ENCODE measurements around the gene ACTC1.
"Not testable (repeated sequence)": the region's sequence is repeated elsewhere in the genome, so short reads cannot be mapped to it uniquely, and the experiment has no call there.

ACTC1 gene

DNA sequence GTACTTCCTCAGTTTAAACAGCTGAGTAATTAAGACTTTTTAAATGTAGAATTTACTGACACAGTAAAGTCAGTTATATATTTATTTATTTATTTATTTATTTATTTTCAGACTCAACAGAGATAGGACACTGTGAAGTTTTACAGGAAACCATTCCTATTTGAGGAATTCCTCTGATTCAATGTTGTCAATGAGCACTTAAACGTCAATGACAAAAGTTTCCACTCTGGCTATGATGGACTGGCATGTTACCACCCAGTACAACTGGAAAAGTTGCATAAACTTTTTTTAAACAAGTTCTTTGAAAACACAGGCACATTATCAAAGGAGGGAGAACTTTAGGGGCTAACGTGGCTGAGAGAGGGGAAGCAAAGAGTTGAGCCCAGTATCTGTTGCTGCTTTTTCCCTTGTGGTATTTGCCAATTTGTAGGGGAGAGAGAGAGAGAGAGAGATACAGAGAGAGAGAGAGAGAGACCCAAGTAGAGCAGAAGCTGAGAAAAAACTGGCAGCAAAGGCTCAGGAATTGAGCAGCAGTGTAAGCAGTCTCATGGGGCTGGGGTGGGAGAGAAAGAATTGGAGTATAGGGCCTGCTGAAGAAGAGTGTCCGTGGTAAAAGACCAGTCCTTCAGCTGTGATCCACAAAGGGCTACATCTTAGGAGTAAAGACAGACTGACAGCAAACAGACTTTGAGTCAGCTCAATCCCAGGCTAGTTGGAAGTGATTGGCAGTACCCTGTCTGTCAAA, 18.3 kb upstream of the ACTC1 start:
- no CpG with 5 or more reads among the region's 3 CpGs for WGBS (ENCODE audit: insufficient coverage, insufficient read length)
- no peak overlapping the region for H3K4me3 ChIP-seq (ENCODE audit: low read length)
- no peaks in the 10 kb centered on the region for H3K27me3 ChIP-seq (ENCODE audit: control insufficient read depth, insufficient read depth, low read length)
- no peaks in the 10 kb centered on the region for H3K36me3 ChIP-seq (ENCODE audit: control insufficient read depth, insufficient read depth, low read length)
- no peaks in the 10 kb centered on the region for H3K4me1 ChIP-seq (ENCODE audit: control insufficient read depth, insufficient read depth, low read length)
- DNase-seq (ENCODE audit: low read depth, low spot score) = no peak
- H3K9me3 ChIP-seq (ENCODE audit: control insufficient read depth, insufficient read depth, low read length) = no peaks in the 10 kb centered on the region
- no peak overlapping the region for H3K27ac ChIP-seq (ENCODE audit: low read length)

DNA sequence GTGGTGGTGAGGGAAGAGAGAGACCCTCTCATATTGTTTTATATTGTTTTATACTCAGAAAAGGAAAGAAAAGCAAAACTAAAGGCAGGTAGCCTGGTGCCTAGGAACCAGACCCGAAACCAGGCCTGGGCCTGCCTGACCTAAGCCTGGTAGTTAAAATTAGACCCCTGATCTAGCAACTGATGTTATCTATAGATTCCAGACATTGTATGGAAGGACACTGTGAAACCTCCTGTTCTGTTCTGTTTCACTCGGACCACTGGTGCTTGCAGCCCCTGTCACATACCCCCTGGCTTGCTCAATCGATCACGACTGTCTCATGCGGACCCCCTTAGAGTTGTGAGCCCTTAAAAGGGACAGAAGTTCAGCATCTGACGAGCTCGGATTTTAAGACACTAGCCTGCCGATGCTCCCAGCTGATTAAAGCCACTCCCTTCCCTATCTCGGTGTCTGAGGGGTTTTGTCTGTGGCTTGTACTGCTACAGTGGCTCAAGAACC, 17.6 kb upstream of the ACTC1 start:
- H3K4me1 ChIP-seq (ENCODE audit: control insufficient read depth, insufficient read depth, low read length); H3K27ac ChIP-seq (ENCODE audit: low read length); H3K36me3 ChIP-seq (ENCODE audit: control insufficient read depth, insufficient read depth, low read length); H3K27me3 ChIP-seq (ENCODE audit: control insufficient read depth, insufficient read depth, low read length); H3K9me3 ChIP-seq (ENCODE audit: control insufficient read depth, insufficient read depth, low read length); H3K4me3 ChIP-seq (ENCODE audit: low read length); DNase-seq (ENCODE audit: low read depth, low spot score): not testable (repeated sequence)
- no CpG with 5 or more reads among the region's 9 CpGs for WGBS (ENCODE audit: insufficient coverage, insufficient read length)

DNA sequence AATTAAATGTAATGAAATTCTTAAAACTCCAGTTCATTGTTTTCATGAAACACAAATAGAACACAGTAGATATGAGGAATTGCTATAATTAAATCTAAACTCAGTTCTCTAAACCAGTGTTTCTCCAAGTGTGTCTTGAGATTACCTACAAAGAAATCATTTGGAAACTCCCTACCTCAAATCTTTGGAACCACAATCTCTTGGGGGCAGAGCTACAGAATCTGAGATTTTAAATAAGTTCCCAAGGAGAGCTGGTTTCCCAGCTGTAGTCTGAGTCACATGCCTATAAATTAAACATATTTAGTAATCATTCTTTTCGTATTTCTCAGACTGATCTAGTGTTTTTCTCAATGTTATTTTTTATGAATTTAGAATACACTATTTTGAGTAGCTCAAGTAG, 17.0 kb upstream of the ACTC1 start:
- no CpG with 5 or more reads among the region's 1 CpG for WGBS (ENCODE audit: insufficient coverage, insufficient read length)
- H3K27ac ChIP-seq (ENCODE audit: low read length) = no peak overlapping the region

DNA sequence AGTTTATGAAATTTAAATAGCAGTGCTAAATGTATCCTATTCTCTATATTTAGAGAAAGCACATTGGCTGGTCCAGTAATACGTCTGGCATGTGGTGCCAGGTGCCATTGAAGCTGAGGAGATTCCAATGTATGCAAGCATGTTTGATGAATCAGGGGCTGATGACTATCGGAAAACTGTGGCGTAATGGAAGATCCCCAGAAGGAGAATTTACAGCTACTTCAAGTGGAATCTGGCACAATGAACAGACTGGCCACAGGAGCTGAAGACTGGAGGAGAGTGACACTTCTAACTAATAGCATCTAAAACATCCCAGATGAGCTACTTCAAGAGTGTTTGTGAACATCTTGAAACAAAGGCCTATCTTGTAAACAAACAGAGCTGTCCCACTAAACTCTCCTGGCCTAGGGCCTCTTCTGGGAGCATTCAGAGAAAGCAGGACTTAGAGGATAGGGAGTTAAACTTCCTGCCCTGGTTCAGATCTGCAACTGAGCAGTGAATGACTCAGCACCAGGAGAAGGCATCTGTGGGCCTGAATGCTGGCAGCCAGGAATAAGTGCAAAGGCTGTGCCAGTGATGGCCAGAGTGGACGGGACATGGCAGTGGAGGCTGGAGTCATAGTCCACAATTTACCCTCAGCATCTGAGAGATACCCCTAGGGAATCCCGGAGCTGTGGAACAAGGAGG, 15.2 kb upstream of the ACTC1 start:
- no peaks in the 10 kb centered on the region; the same call in 1 of the 2 replicates for H3K4me1 ChIP-seq (ENCODE audit: control insufficient read depth, insufficient read depth, low read length)
- no peak for DNase-seq (ENCODE audit: low read depth, low spot score)
- no peaks in the 10 kb centered on the region for H3K36me3 ChIP-seq (ENCODE audit: control insufficient read depth, insufficient read depth, low read length)
- H3K9me3 ChIP-seq (ENCODE audit: control insufficient read depth, insufficient read depth, low read length) = no peaks in the 10 kb centered on the region
- H3K27me3 ChIP-seq (ENCODE audit: control insufficient read depth, insufficient read depth, low read length) = no peaks in the 10 kb centered on the region
- no peak overlapping the region for H3K4me3 ChIP-seq (ENCODE audit: low read length)
- no peak overlapping the region for H3K27ac ChIP-seq (ENCODE audit: low read length)
- WGBS (ENCODE audit: insufficient coverage, insufficient read length) = no CpG with 5 or more reads among the region's 5 CpGs

More for the DNA sequence above, 17.0 kb upstream of the ACTC1 start:
- no peak for DNase-seq (ENCODE audit: low read depth, low spot score)
- Histone ChIP-seq H3K27me3 (ENCODE audit: control insufficient read depth, insufficient read depth, low read length) (no peaks in the 10 kb centered on the region), H3K4me1 (ENCODE audit: control insufficient read depth, insufficient read depth, low read length) (no peaks in the 10 kb centered on the region), H3K36me3 (ENCODE audit: control insufficient read depth, insufficient read depth, low read length) (no peaks in the 10 kb centered on the region), H3K9me3 (ENCODE audit: control insufficient read depth, insufficient read depth, low read length) (no peaks in the 10 kb centered on the region), H3K4me3 (ENCODE audit: low read length) (no peak overlapping the region)

DNA sequence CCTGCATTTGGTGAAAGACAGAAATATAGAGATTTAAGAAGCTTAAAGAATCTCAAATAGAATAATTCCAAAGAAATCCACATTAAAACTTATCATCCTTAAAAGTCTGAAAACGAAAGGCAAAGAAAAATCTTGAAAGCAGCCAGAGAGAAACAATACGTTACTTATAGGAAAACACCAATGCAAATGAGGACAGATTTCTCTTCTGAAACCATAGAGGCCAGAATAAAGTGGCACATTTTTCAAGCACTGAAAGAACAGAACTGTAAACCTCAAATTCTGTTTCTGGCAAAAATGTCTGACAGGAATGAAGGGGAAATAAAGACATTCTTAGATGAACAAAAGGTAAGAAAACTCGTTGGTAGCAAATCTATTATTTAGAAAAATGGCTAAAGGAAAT, 13.8 kb upstream of the ACTC1 start:
- no CpG with 5 or more reads among the region's 3 CpGs for WGBS (ENCODE audit: insufficient coverage, insufficient read length)
- DNase-seq (ENCODE audit: low read depth, low spot score) = no peak
- H3K36me3 ChIP-seq (ENCODE audit: control insufficient read depth, insufficient read depth, low read length) = no peaks in the 10 kb centered on the region
- no peak overlapping the region for H3K27ac ChIP-seq (ENCODE audit: low read length)
- no peak overlapping the region for H3K4me3 ChIP-seq (ENCODE audit: low read length)
- H3K4me1 ChIP-seq (ENCODE audit: control insufficient read depth, insufficient read depth, low read length) = no peaks in the 10 kb centered on the region; the same call in 1 of the 2 replicates
- no peaks in the 10 kb centered on the region for H3K9me3 ChIP-seq (ENCODE audit: control insufficient read depth, insufficient read depth, low read length)
- H3K27me3 ChIP-seq (ENCODE audit: control insufficient read depth, insufficient read depth, low read length) = no peaks in the 10 kb centered on the region

DNA sequence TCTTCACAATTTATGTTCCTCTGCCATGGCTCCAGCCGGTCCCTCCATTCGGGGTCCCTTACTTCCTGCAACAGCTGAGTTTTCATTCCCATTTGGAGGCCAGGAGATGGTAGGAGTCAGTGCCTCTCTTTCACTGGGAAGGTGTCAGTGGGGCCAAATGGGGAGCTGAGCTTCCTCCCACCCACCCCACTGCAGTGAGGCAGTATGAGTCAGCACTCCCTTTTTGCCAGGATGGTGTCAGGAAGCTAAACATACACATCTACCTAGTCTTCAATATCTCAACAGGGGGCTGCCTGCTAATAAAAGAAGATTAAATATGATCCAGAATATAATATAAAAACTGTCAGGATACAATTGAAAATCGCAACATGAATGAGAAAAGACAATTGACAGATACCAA, 12.7 kb upstream of the ACTC1 start:
- no peak for DNase-seq (ENCODE audit: low read depth, low spot score)

DNA sequence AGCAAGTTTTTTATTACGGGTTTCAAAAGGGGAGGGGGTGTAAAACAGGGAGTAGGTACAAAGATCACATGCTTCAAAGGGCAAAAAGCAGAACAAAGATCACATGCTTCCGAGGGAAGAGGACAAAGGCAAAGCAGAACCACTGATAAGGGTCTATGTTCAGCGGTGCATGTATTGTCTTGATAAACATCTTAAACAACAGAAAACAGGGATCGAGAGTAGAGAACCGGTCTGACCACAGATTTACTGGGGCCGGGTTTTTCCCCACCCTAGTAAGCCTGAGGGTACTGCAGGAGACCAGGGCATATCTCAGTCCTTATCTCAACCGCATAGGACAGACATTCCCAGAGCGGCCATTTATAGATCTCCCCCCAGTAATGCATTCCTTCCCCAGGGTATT, 11.9 kb upstream of the ACTC1 start:
- not testable (repeated sequence) for H3K4me1 ChIP-seq (ENCODE audit: control insufficient read depth, insufficient read depth, low read length); H3K4me3 ChIP-seq (ENCODE audit: low read length); DNase-seq (ENCODE audit: low read depth, low spot score); H3K27me3 ChIP-seq (ENCODE audit: control insufficient read depth, insufficient read depth, low read length); H3K36me3 ChIP-seq (ENCODE audit: control insufficient read depth, insufficient read depth, low read length); H3K27ac ChIP-seq (ENCODE audit: low read length); H3K9me3 ChIP-seq (ENCODE audit: control insufficient read depth, insufficient read depth, low read length)
- no CpG with 5 or more reads among the region's 8 CpGs for WGBS (ENCODE audit: insufficient coverage, insufficient read length)

More for the DNA sequence above, 12.7 kb upstream of the ACTC1 start:
- Histone ChIP-seq H3K9me3 (ENCODE audit: control insufficient read depth, insufficient read depth, low read length) (no peaks in the 10 kb centered on the region), H3K27me3 (ENCODE audit: control insufficient read depth, insufficient read depth, low read length) (no peaks in the 10 kb centered on the region), H3K4me1 (ENCODE audit: control insufficient read depth, insufficient read depth, low read length) (no peaks in the 10 kb centered on the region; the same call in 1 of the 2 replicates), H3K36me3 (ENCODE audit: control insufficient read depth, insufficient read depth, low read length) (no peaks in the 10 kb centered on the region), H3K27ac (ENCODE audit: low read length) (no peak overlapping the region), H3K4me3 (ENCODE audit: low read length) (no peak overlapping the region)
- whole genome bisulfite sequencing (ENCODE audit: insufficient coverage, insufficient read length) = no CpG with 5 or more reads among the region's 3 CpGs

DNA sequence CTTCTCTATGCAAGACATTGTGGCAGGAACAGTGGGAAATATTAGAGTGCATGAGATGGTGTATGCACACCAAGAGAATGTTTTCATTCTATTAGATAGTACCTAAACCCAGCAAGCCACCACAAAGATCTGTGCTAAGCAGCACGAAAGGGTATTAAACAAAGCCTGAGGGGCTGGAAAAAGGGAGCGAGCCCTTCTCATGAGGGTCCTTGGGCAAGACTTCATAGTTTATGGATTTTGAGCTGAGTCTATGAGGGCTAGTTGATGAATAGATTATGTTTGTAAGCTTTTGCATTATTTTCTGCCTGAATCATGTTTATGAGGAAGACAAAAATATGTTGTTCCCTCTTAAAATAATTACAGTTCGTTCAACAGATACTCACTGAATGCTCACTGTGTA, 9.4 kb upstream of the ACTC1 start:
- WGBS (ENCODE audit: insufficient coverage, insufficient read length) = no CpG with 5 or more reads among the region's 3 CpGs
- Histone ChIP-seq H3K27ac (ENCODE audit: low read length) (no peak overlapping the region), H3K9me3 (ENCODE audit: control insufficient read depth, insufficient read depth, low read length) (no peaks in the 10 kb centered on the region), H3K4me3 (ENCODE audit: low read length) (no peak overlapping the region), H3K27me3 (ENCODE audit: control insufficient read depth, insufficient read depth, low read length) (no peaks in the 10 kb centered on the region), H3K4me1 (ENCODE audit: control insufficient read depth, insufficient read depth, low read length) (no peaks in the 10 kb centered on the region; the same call in 1 of the 2 replicates), H3K36me3 (ENCODE audit: control insufficient read depth, insufficient read depth, low read length) (no peaks in the 10 kb centered on the region)
- no peak for DNase-seq (ENCODE audit: low read depth, low spot score)

DNA sequence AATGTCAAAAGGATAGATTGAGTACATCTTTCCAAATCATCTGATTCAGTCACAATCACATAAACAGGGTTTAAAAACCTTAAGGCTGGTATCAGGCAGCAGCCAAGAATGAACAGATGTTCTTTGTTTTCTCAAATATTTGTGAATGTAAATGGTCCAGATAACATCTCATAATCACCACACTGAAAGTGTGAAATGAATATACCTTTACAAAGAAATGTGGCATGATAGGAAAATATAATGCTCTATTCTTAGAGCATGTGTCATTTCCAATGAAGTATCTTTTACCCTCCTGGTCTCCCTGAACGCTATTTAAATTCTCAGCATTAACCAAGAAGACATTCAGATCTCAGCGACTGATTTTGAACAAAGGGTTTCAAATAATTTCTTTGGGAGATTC, 8.8 kb upstream of the ACTC1 start:
- Histone ChIP-seq H3K27me3 (ENCODE audit: control insufficient read depth, insufficient read depth, low read length) (no peaks in the 10 kb centered on the region), H3K4me3 (ENCODE audit: low read length) (no peak overlapping the region), H3K9me3 (ENCODE audit: control insufficient read depth, insufficient read depth, low read length) (no peaks in the 10 kb centered on the region), H3K27ac (ENCODE audit: low read length) (no peak overlapping the region), H3K4me1 (ENCODE audit: control insufficient read depth, insufficient read depth, low read length) (peaks cover 2% of the 10 kb centered on the region; the same call in 1 of the 2 replicates), H3K36me3 (ENCODE audit: control insufficient read depth, insufficient read depth, low read length) (no peaks in the 10 kb centered on the region)
- DNase-seq (ENCODE audit: low read depth, low spot score) = no peak
- WGBS (ENCODE audit: insufficient coverage, insufficient read length) = no CpG with 5 or more reads among the region's 2 CpGs

DNA sequence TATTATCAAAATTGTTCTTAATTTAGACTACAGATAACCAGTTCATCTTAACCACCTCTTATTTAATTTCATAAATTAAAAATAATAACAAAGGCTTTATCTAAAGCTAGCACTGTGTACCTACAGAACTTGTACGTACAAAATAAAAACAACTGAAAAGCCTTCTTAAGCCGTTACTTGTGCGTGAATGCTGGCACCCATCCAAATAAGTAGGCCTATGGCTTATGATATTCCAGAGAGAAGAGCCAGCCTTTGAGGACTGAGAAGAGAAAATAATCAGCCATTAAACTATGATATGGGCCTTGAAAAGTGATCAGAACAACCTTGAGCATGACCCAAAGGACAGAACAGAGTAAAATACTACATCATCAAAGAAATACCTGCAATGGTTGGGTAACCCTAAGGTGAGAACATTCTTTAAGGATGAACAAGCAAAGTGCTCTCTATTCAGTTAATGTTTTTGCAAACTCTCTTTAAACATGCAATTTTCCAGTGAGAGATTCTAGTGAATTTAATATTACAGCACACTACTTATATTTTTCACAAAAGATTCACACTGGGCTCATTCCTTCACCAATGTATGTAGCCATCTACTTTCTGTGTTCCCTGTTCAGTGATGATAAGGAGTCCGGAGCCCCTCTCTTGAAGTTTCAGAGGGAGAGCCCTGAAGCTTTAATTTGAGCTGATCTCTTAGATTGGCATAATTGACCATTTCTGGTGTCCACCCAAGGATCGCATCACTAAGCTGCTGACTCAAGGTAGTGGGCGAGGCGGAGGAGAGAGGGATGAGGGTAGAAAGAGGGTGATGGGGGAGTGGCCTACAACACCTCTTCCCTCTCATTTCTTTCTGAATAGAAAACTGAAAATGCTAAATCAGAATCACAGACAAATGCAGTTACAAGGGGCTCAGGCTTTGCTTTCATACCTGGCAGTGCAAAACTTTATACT, 7.7 kb upstream of the ACTC1 start:
- Histone ChIP-seq H3K9me3 (ENCODE audit: control insufficient read depth, insufficient read depth, low read length) (no peaks in the 10 kb centered on the region), H3K36me3 (ENCODE audit: control insufficient read depth, insufficient read depth, low read length) (no peaks in the 10 kb centered on the region), H3K4me3 (ENCODE audit: low read length) (no peak overlapping the region), H3K4me1 (ENCODE audit: control insufficient read depth, insufficient read depth, low read length) (peaks cover 3% of the 10 kb centered on the region; the same call in 1 of the 2 replicates), H3K27ac (ENCODE audit: low read length) (no peak overlapping the region), H3K27me3 (ENCODE audit: control insufficient read depth, insufficient read depth, low read length) (no peaks in the 10 kb centered on the region)
- WGBS (ENCODE audit: insufficient coverage, insufficient read length) = no CpG with 5 or more reads among the region's 7 CpGs
- DNase-seq (ENCODE audit: low read depth, low spot score) = no peak
